Muscle of leg (tissue), 11 donors: Measurements from ENCODE around the gene HTRA3. TPM values are rescaled to one million over a fixed set of nuclear protein-coding genes. Genes with fewer than 3 reads are reported as not detected.

Experiments
- DNase-seq: peaks from one replicate; pipeline ENCODE4 v3.0.0; 2013
- H3K27ac ChIP-seq: one replicate; pipeline ENCODE4 v1.5.1; 2013; ENCODE audit warnings: mild to moderate bottlenecking, low read length, control low read depth
- H3K27me3 ChIP-seq: one replicate; pipeline ENCODE4 v1.6.1; 2013; ENCODE audit warnings: low read length; ENCODE audit not compliant: control insufficient read depth, insufficient read depth
- H3K36me3 ChIP-seq: one replicate; pipeline ENCODE4 v1.6.1; 2013; ENCODE audit warnings: low read length; ENCODE audit not compliant: control insufficient read depth, insufficient read depth
- H3K4me1 ChIP-seq: one replicate; pipeline ENCODE4 v1.6.1; 2013; ENCODE audit warnings: low read length; ENCODE audit not compliant: control insufficient read depth, insufficient read depth
- H3K4me3 ChIP-seq: one replicate; pipeline ENCODE4 v1.5.1; 2013; ENCODE audit warnings: low read length, control low read depth
- H3K9me3 ChIP-seq: replicated peaks from 2 replicates; pipeline ENCODE4 v1.6.1; 2013; ENCODE audit warnings: low read depth, low read length; ENCODE audit not compliant: control insufficient read depth
- WGBS: methylation state at CpG from one replicate; pipeline ENCODE4 v1.1.5; 2013; ENCODE audit warnings: missing lambda C conversion rate; ENCODE audit not compliant: insufficient coverage; 5-methylcytosine and 5-hydroxymethylcytosine counted together
- polyA plus RNA-seq, 8 donors: library from polyadenylated mRNA; unstranded; fragments of 120-200 nt; gene quantifications; one replicate each; pipeline versions ENCODE4 v1.2.1 to v1.2.3, GENCODE V29; 2013; ENCODE audit warnings: inconsistent platforms in 1 of 8, low replicate concordance in 1 of 8; ENCODE audit not compliant: insufficient read length in 8 of 8, insufficient read depth in 1 of 8
- total RNA-seq: library from RNA; stranded (reverse); fragments of 120-200 nt; gene quantifications from one replicate; pipeline ENCODE4 v1.2.4, GENCODE V29; 2013

Gene HTRA3
- total and polyA plus RNA-seq, 9 donors: 40.7 to 87.4 (median 61.2) TPM

- 74% methylated on average over 16 of the region's 16 CpGs for WGBS
- H3K4me3 ChIP-seq: no peak overlapping the region
- no peak for DNase-seq
- H3K9me3 ChIP-seq: no peaks in the 10 kb centered on the region
- H3K27me3 ChIP-seq: no peaks in the 10 kb centered on the region
- no peaks in the 10 kb centered on the region for H3K36me3 ChIP-seq
- peaks cover 42% of the 10 kb centered on the region for H3K4me1 ChIP-seq
- H3K27ac ChIP-seq: peak overlapping the region; percentile 76
Measured at GRCh38 chr4:8342651-8343261, 73.2 kb downstream of the HTRA3 start.

- H3K27ac ChIP-seq: peak overlapping the region; percentile 76
Measured at GRCh38 chr4:8343262-8343966, 73.9 kb downstream of the HTRA3 start.

GRCh38 chr4:8343967-8344331, 74.4 kb downstream of the HTRA3 start:
- H3K27ac ChIP-seq: peak overlapping the region; percentile 76
- H3K4me3 ChIP-seq: no peak overlapping the region
- H3K4me1 ChIP-seq: peaks cover 42% of the 10 kb centered on the region
- H3K36me3 ChIP-seq: no peaks in the 10 kb centered on the region
- H3K27me3 ChIP-seq: no peaks in the 10 kb centered on the region
- no peaks in the 10 kb centered on the region for H3K9me3 ChIP-seq
- no peak for DNase-seq
- WGBS: 89% methylated on average over 6 of the region's 11 CpGs

More at GRCh38 chr4:8343262-8343966, 73.9 kb downstream of the HTRA3 start:
- no peaks in the 10 kb centered on the region for H3K9me3 ChIP-seq
- no peaks in the 10 kb centered on the region for H3K36me3 ChIP-seq
- H3K27me3 ChIP-seq: no peaks in the 10 kb centered on the region
- no peak overlapping the region for H3K4me3 ChIP-seq
- 34% methylated on average over 25 of the region's 28 CpGs for WGBS
- DNase-seq: peak; percentile 82
- H3K4me1 ChIP-seq: peaks cover 42% of the 10 kb centered on the region

- 83% methylated on average over 7 of the region's 14 CpGs for WGBS
- peaks cover 42% of the 10 kb centered on the region for H3K4me1 ChIP-seq
- no peaks in the 10 kb centered on the region for H3K36me3 ChIP-seq
- H3K9me3 ChIP-seq: no peaks in the 10 kb centered on the region
- no peaks in the 10 kb centered on the region for H3K27me3 ChIP-seq
- H3K4me3 ChIP-seq: no peak overlapping the region
- H3K27ac ChIP-seq: peak overlapping the region; percentile 76
- no peak for DNase-seq
Measured at GRCh38 chr4:8344377-8344776, 74.8 kb downstream of the HTRA3 start.

- no peaks in the 10 kb centered on the region for H3K27me3 ChIP-seq
- DNase-seq: no peak
- no peak overlapping the region for H3K27ac ChIP-seq
- no peaks in the 10 kb centered on the region for H3K36me3 ChIP-seq
- no peaks in the 10 kb centered on the region for H3K9me3 ChIP-seq
- no peak overlapping the region for H3K4me3 ChIP-seq
- H3K4me1 ChIP-seq: peaks cover 45% of the 10 kb centered on the region
- WGBS: 94% methylated on average over 34 of the region's 34 CpGs
Measured at GRCh38 chr4:8345053-8345945, 75.7 kb downstream of the HTRA3 start.

GRCh38 chr4:8345946-8346814, 76.6 kb downstream of the HTRA3 start:
- Histone ChIP-seq H3K36me3 (no peaks in the 10 kb centered on the region), H3K9me3 (no peaks in the 10 kb centered on the region), H3K27ac (no peak overlapping the region), H3K4me1 (peaks cover 42% of the 10 kb centered on the region), H3K4me3 (no peak overlapping the region), H3K27me3 (no peaks in the 10 kb centered on the region)
- no peak for DNase-seq
- 93% methylated on average over 31 of the region's 39 CpGs for WGBS

- H3K27me3 ChIP-seq: no peaks in the 10 kb centered on the region
- no peak for DNase-seq
- H3K4me3 ChIP-seq: no peak overlapping the region
- H3K9me3 ChIP-seq: no peaks in the 10 kb centered on the region
- H3K36me3 ChIP-seq: no peaks in the 10 kb centered on the region
- no peak overlapping the region for H3K27ac ChIP-seq
- 45% methylated on average over 12 of the region's 16 CpGs for WGBS
- H3K4me1 ChIP-seq: peaks cover 43% of the 10 kb centered on the region
Measured at GRCh38 chr4:8346838-8347605, 77.5 kb downstream of the HTRA3 start.

- Histone ChIP-seq H3K27me3 (no peaks in the 10 kb centered on the region), H3K9me3 (no peaks in the 10 kb centered on the region), H3K4me3 (no peak overlapping the region), H3K36me3 (no peaks in the 10 kb centered on the region), H3K4me1 (peaks cover 47% of the 10 kb centered on the region), H3K27ac (no peak overlapping the region)
- no peak for DNase-seq
- WGBS: 93% methylated on average over 2 of the region's 7 CpGs
Measured at GRCh38 chr4:8347660-8348059, 78.1 kb downstream of the HTRA3 start.

GRCh38 chr4:8348071-8348470, 78.5 kb downstream of the HTRA3 start:
- H3K36me3 ChIP-seq: no peaks in the 10 kb centered on the region
- no peak overlapping the region for H3K27ac ChIP-seq
- H3K4me1 ChIP-seq: peaks cover 45% of the 10 kb centered on the region
- no peaks in the 10 kb centered on the region for H3K27me3 ChIP-seq
- WGBS: 58% methylated on average over 2 of the region's 6 CpGs
- no peak overlapping the region for H3K4me3 ChIP-seq
- no peaks in the 10 kb centered on the region for H3K9me3 ChIP-seq
- no peak for DNase-seq
